Parathyroid adenoma (tissue), 2 donors: ENCODE data around the gene AMACR.
A peak's percentile ranks its signal among the peaks of the same experiment; 100 is the strongest.

Source experiments
- H2AFZ ChIP-seq: fragments of 300-600 bp; sonication (generic); one replicate; pipeline ENCODE4 v1.7.0; 2017; ENCODE audit warnings: antibody characterized with exemption, mild to moderate bottlenecking
- H3K27ac ChIP-seq: fragments of 300-600 bp; sonication (generic); one replicate; pipeline ENCODE4 v1.7.0; 2017
- H3K27me3 ChIP-seq: fragments of 300-600 bp; sonication (generic); one replicate; pipeline ENCODE4 v1.7.0; 2017; ENCODE audit warnings: low read length; ENCODE audit not compliant: control insufficient read depth, insufficient read depth
- H3K36me3 ChIP-seq: fragments of 300-600 bp; sonication (generic); one replicate; pipeline ENCODE4 v1.7.0; 2017; ENCODE audit warnings: low read length; ENCODE audit not compliant: control insufficient read depth, insufficient read depth
- H3K4me1 ChIP-seq: fragments of 300-600 bp; sonication (generic); one replicate; pipeline ENCODE4 v1.7.0; 2017; ENCODE audit warnings: control low read depth
- H3K4me2 ChIP-seq: fragments of 300-600 bp; sonication (generic); one replicate; pipeline ENCODE4 v1.7.0; 2017; ENCODE audit warnings: low read length
- H3K4me3 ChIP-seq: fragments of 300-600 bp; sonication (generic); one replicate; pipeline ENCODE4 v1.7.0; 2017; ENCODE audit warnings: low read depth, low read length
- H3K79me2 ChIP-seq: fragments of 300-600 bp; sonication (generic); one replicate; pipeline ENCODE4 v1.7.0; 2017; ENCODE audit warnings: control low read depth
- H3K9ac ChIP-seq: fragments of 300-600 bp; sonication (generic); one replicate; pipeline ENCODE4 v1.7.0; 2017; ENCODE audit warnings: mild to moderate bottlenecking
- H3K9me3 ChIP-seq: fragments of 300-600 bp; sonication (generic); one replicate; pipeline ENCODE4 v1.7.0; 2017; ENCODE audit warnings: low read length; ENCODE audit not compliant: control insufficient read depth
- CTCF ChIP-seq: fragments of 300-600 bp; sonication (generic); IDR thresholded peaks from one replicate; pipeline ENCODE4 v1.7.0; 2017; ENCODE audit warnings: antibody characterized with exemption, mild to moderate bottlenecking
- donor health status: primary hyperparathyroidism.

AMACR gene

GRCh38 chr5:34008802-34009201 is 952 bp upstream of the AMACR start:
- H3K9me3 ChIP-seq = no peaks in the 10 kb centered on the region
- peaks cover 5% of the 10 kb centered on the region for H3K4me1 ChIP-seq
- peak overlapping the region; percentile 99 for H3K27ac ChIP-seq
- H3K36me3 ChIP-seq = no peaks in the 10 kb centered on the region
- no peaks in the 10 kb centered on the region for H3K27me3 ChIP-seq
- peak overlapping the region; percentile 51 for H3K4me3 ChIP-seq
- H3K79me2 ChIP-seq = no peaks in the 10 kb centered on the region
- no peak for TF ChIP-seq CTCF
- H3K9ac ChIP-seq = no peak overlapping the region
- H3K4me2 ChIP-seq = peak overlapping the region; percentile 93
- H2AFZ ChIP-seq = peak overlapping the region; percentile 97

GRCh38 chr5:34007201-34007620 is 639 bp downstream of the AMACR start:
- Histone ChIP-seq H3K4me2 (peak overlapping the region; percentile 93), H3K9ac (no peak overlapping the region), H3K4me1 (peaks cover 5% of the 10 kb centered on the region), H3K27me3 (no peaks in the 10 kb centered on the region), H3K36me3 (no peaks in the 10 kb centered on the region), H3K9me3 (no peaks in the 10 kb centered on the region), H2AFZ (peak overlapping the region; percentile 97), H3K79me2 (no peaks in the 10 kb centered on the region), H3K27ac (peak overlapping the region; percentile 99), H3K4me3 (peak overlapping the region; percentile 51)
- no peak for TF ChIP-seq CTCF

- Histone ChIP-seq H3K4me3 (no peak overlapping the region), H3K36me3 (no peaks in the 10 kb centered on the region)
Observed at GRCh38 chr5:34005681-34006080, 2.2 kb downstream of the AMACR start.

GRCh38 chr5:34005211-34005610 is 2.6 kb downstream of the AMACR start:
- no peak overlapping the region for H3K27ac ChIP-seq
- H3K9me3 ChIP-seq = no peaks in the 10 kb centered on the region
- H2AFZ ChIP-seq = no peak overlapping the region
- H3K9ac ChIP-seq = no peak overlapping the region
- H3K4me1 ChIP-seq = peaks cover 5% of the 10 kb centered on the region
- H3K27me3 ChIP-seq = no peaks in the 10 kb centered on the region
- H3K36me3 ChIP-seq = no peaks in the 10 kb centered on the region
- no peak for TF ChIP-seq CTCF
- no peak overlapping the region for H3K4me3 ChIP-seq
- H3K4me2 ChIP-seq = no peak overlapping the region
- no peaks in the 10 kb centered on the region for H3K79me2 ChIP-seq

More at GRCh38 chr5:34005681-34006080, 2.2 kb downstream of the AMACR start:
- Histone ChIP-seq H3K79me2 (no peaks in the 10 kb centered on the region), H3K27me3 (no peaks in the 10 kb centered on the region), H3K4me2 (no peak overlapping the region), H2AFZ (no peak overlapping the region), H3K4me1 (peaks cover 5% of the 10 kb centered on the region), H3K9me3 (no peaks in the 10 kb centered on the region), H3K9ac (no peak overlapping the region), H3K27ac (no peak overlapping the region)
- no peak for TF ChIP-seq CTCF

GRCh38 chr5:34003941-34004340 is 3.9 kb downstream of the AMACR start:
- TF ChIP-seq CTCF = no peak
- Histone ChIP-seq H2AFZ (no peak overlapping the region), H3K27me3 (no peaks in the 10 kb centered on the region), H3K9me3 (no peaks in the 10 kb centered on the region), H3K9ac (no peak overlapping the region), H3K79me2 (no peaks in the 10 kb centered on the region), H3K4me1 (peaks cover 5% of the 10 kb centered on the region), H3K36me3 (no peaks in the 10 kb centered on the region), H3K4me2 (no peak overlapping the region), H3K27ac (no peak overlapping the region), H3K4me3 (no peak overlapping the region)
